Esophagus squamous epithelium (tissue), 5 donors: ENCODE results near the gene POLR3K. TPM values are rescaled to one million over a fixed set of nuclear protein-coding genes. Genes with fewer than 3 reads are reported as not detected.

Experiments
- DNase-seq: peaks from one replicate; lab custom pipeline; 2025; lab: John Stamatoyannopoulos, UW
- H3K27ac ChIP-seq, 4 donors: fragments of 200-600 bp; sonication (generic); one replicate each; pipeline ENCODE4 v1.5.1; 2016 to 2019; ENCODE audit warnings: mild to moderate bottlenecking in 1 of 4
- H3K27me3 ChIP-seq, 4 donors: fragments of 200-600 bp; sonication (generic); 1 replicate in 3 of 4; 2 replicates in 1 of 4; pipeline versions ENCODE4 v1.5.1 to v1.6.0; 2017 to 2021; ENCODE audit warnings: antibody characterized with exemption in 1 of 4
- H3K36me3 ChIP-seq, 3 donors: fragments of 200-600 bp; sonication (generic); one replicate each; pipeline ENCODE4 v1.5.1; 2016 to 2019
- H3K4me1 ChIP-seq, 3 donors: fragments of 200-600 bp; sonication (generic); one replicate each; pipeline ENCODE4 v1.5.1; 2017 to 2019
- H3K4me3 ChIP-seq, 4 donors: fragments of 200-600 bp; sonication (generic); 1 replicate in 3 of 4; 2 replicates in 1 of 4; pipeline ENCODE4 v1.5.1; 2016 to 2019; ENCODE audit warnings: mild to moderate bottlenecking in 2 of 4, moderate library complexity in 1 of 4
- H3K9me3 ChIP-seq, 3 donors: fragments of 200-600 bp; sonication (generic); one replicate each; pipeline ENCODE4 v1.5.1; 2016 to 2019
- CTCF ChIP-seq, 6 experiments: fragments of 450-650 bp in 4 of 6; fragments of 200-600 bp in 2 of 6; sonication (generic) in 2 of 6; IDR thresholded peaks; one replicate each; pipeline ENCODE4 v1.5.1; 2016 to 2019; ENCODE audit warnings: antibody characterized with exemption in 6 of 6, mild to moderate bottlenecking in 4 of 6, moderate library complexity in 4 of 6
- POLR2A ChIP-seq, 4 donors: fragments of 450-650 bp; IDR thresholded peaks; one replicate each; pipeline ENCODE4 v1.6.1; 2017; ENCODE audit warnings: antibody characterized with exemption in 4 of 4, mild to moderate bottlenecking in 4 of 4, moderate library complexity in 3 of 4
- WGBS, 2 donors: methylation state at CpG; one replicate each; pipeline ENCODE4 v1.1.5; 2018; 5-methylcytosine and 5-hydroxymethylcytosine counted together
- intact Hi-C: fragments of 100-400 bp; cut with DNase I; formaldehyde crosslinking; loops from one replicate; pipeline ENCODE4 v1.15.0; 2022
- total RNA-seq, 4 donors: library from RNA; depleted of rRNA; stranded (reverse); fragments of >200 nt; gene quantifications; one replicate each; pipeline ENCODE4 v1.1.0, GENCODE V29; 2016
- donor health status: DM: yes; HTN: yes; CAD: no.

The POLR3K gene
- total RNA-seq, 4 donors from 2014 or later: 3.1 to 8.6 (median 4.8) TPM

DNA sequence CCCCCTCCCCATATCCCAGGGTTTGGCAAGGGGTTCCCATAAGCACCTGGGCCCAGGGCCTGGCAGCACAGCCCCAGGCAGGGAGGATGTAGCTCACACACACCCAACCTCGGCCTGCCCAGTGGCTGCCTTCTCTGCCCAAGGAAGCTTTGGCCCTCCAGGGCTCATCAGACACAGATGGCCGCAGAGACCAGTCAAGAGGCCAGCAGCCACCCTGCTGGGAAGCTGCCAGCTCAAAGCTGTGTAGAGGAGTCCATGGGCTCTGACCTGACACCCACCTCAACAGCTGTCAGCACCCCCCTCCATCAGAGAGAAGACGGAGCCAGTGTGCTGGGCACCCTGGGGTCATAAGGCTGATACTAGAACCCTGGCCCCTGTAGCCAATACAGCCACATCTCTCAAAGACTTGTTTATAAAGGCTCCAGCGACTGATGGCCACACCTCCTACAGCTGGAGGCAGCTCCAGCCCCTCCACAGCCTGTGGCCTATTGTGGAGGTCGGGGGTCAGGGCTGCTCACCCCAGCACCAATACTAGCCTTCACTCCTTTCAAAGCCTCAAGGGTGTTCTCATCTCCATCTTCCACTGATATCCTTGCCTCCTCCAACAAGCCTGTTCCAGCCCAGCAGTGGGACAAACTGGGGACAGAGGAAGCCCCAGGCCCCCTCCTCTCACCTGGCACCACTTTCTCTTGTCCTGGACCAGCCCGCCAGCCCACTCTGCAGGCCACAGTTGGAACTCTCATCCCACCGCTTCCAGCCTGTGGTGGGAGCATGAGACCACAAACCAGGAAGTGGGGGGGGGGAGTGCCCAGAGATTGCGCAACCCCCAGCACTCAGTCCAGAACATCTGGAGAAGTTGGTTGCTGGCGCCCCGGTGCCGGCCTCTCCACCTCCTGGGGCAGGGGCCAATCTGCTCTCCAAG is 22.4 kb upstream of the POLR3K start:
- DNase-seq: no peak
- H3K27ac ChIP-seq: peak overlapping the region; percentile 91 to 98 (median 96)
- H3K36me3 ChIP-seq: peaks cover 0 to 17% (median 0%) of the 10 kb centered on the region in 3 donors
- intact Hi-C loops: no loop called here
- H3K4me1 ChIP-seq: peaks cover 44 to 80% (median 50%) of the 10 kb centered on the region in 3 donors
- WGBS, 2 donors: 28 to 50% methylated on average over 7 to 8 of the region's 11 CpGs
- peaks cover 0 to 15% (median 0%) of the 10 kb centered on the region in 4 donors for H3K27me3 ChIP-seq
- TF ChIP-seq POLR2A (IDR thresholded peaks at IDR 0.05) (no peak), CTCF (IDR thresholded peaks at IDR 0.05) (peak in 2 of 6 experiments; percentile 13 to 17)
- H3K9me3 ChIP-seq: no peaks in the 10 kb centered on the region
- H3K4me3 ChIP-seq: peak overlapping the region in 1 of 4 donors; percentile 96

- H3K27ac ChIP-seq: peak overlapping the region; percentile 46 to 98 (median 96)
- peaks cover 0 to 15% (median 0%) of the 10 kb centered on the region in 4 donors for H3K27me3 ChIP-seq
- H3K4me3 ChIP-seq: no peak overlapping the region
- 90 to 98% methylated on average over 8 to 9 of the region's 16 CpGs for WGBS, 2 donors
- DNase-seq: no peak
- intact Hi-C loops: no loop called here
- H3K9me3 ChIP-seq: no peaks in the 10 kb centered on the region
- H3K36me3 ChIP-seq: peaks cover 0 to 7% (median 0%) of the 10 kb centered on the region in 3 donors
- TF ChIP-seq POLR2A (IDR thresholded peaks at IDR 0.05) (no peak), CTCF (IDR thresholded peaks at IDR 0.05) (no peak)
- H3K4me1 ChIP-seq: peaks cover 53 to 88% (median 60%) of the 10 kb centered on the region in 3 donors
Observed at GRCh38 chr16:74747-75334, 21.4 kb upstream of the POLR3K start.

DNA sequence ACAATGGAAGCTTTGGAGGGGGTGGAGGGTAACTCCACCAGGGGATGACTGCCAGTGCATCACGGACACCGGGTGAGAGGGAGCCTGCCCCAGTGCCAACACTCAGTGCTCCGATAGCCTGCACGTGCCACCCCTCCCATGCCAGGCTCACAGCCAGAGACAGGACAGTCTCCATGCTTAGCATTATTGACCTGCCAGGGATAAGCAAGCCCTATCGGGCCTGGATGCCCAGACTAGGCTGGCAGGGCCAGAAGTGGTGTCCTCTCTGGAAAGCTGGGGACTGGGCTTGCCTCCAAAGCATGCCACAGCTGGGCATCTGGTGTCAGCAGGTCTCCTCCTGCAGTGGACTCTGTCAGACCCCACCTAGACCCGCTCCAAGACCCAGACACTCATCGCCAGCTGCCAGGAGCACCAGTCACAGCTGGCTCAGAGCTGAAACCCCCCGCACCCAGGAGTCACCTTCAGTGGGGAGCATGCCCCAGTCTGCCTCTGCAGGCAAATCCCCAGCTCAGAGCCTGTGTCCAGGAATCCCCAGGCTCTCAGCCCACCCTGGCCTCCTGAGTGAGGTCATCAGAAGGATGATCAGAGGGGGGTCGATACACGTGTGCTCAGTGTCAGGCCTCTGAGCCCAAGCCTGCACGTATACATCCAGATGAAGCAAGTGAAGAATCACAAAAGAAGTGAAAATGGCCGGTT is 20.8 kb upstream of the POLR3K start:
- WGBS, 2 donors: 33 to 62% methylated on average over 3 to 10 of the region's 12 CpGs
- DNase-seq: no peak

More for the DNA sequence above, 20.8 kb upstream of the POLR3K start:
- H3K27me3 ChIP-seq: peaks cover 0 to 15% (median 0%) of the 10 kb centered on the region in 4 donors
- peaks cover 56 to 88% (median 64%) of the 10 kb centered on the region in 3 donors for H3K4me1 ChIP-seq
- intact Hi-C loops: no loop called here
- TF ChIP-seq CTCF (IDR thresholded peaks at IDR 0.05): no peak
- no peak for TF ChIP-seq POLR2A (IDR thresholded peaks at IDR 0.05)
- H3K4me3 ChIP-seq: no peak overlapping the region
- peaks cover 0 to under 1% (median 0%) of the 10 kb centered on the region in 3 donors for H3K36me3 ChIP-seq
- H3K27ac ChIP-seq: peak overlapping the region in 3 of 4 donors; percentile 81 to 98 (median 96)
- H3K9me3 ChIP-seq: no peaks in the 10 kb centered on the region
